ENCODE results near the gene TGM1.

TGM1 gene

GRCh38 chr14:24262821-24263733, at the start of gene TGM1:
Gene TGM1, minus strand, starts transcription at chr14:24263177. Its CDS starts 825 bp downstream, at chr14:24262352.
- no peak for DNase-seq

- DNase-seq = peak; percentile 35
Observed at GRCh38 chr14:24311837-24312615, 49.0 kb upstream of the TGM1 start.

GRCh38 chr14:24310646-24311604, 47.9 kb upstream of the TGM1 start, which contains the start of gene LTB4R:
Gene LTB4R, plus strand, starts transcription at chr14:24311502. Its CDS starts 4,150 bp downstream, at chr14:24315652.
- peak; percentile 79 for DNase-seq

GRCh38 chr14:24310265-24310645, 47.3 kb upstream of the TGM1 start:
- DNase-seq = no peak

GRCh38 chr14:24309538-24310264, 46.7 kb upstream of the TGM1 start, which contains the start of gene LTB4R2:
Gene LTB4R2, plus strand, starts transcription at chr14:24310140. Its CDS starts 525 bp downstream, at chr14:24310665.
- no peak for DNase-seq

- DNase-seq = no peak
Observed at GRCh38 chr14:24308342-24309124, 45.6 kb upstream of the TGM1 start.

- peak; percentile 74 for DNase-seq
Observed at GRCh38 chr14:24307575-24308341, 44.8 kb upstream of the TGM1 start, which contains the start of gene CIDEB. Gene CIDEB, minus strand, starts transcription at chr14:24307977. Its CDS starts 119 bp downstream, at chr14:24307858.

- DNase-seq = no peak
Observed at GRCh38 chr14:24307156-24307574, 44.2 kb upstream of the TGM1 start.

- no peak for DNase-seq
Observed at GRCh38 chr14:24304019-24304387, 41.0 kb upstream of the TGM1 start.

- DNase-seq = no peak
Observed at GRCh38 chr14:24300326-24300980, 37.5 kb upstream of the TGM1 start.

GRCh38 chr14:24299255-24300191, 36.5 kb upstream of the TGM1 start, which contains the start of the genes DHRS1 and NOP9:
Gene DHRS1, minus strand, starts transcription at chr14:24299780. Its CDS starts 674 bp downstream, at chr14:24299106.
Gene NOP9, plus strand, starts transcription at chr14:24299850. Its CDS starts 105 bp downstream, at chr14:24299955.
- peak; percentile 92 for DNase-seq

- no peak for DNase-seq
Observed at GRCh38 chr14:24298892-24299254, 35.9 kb upstream of the TGM1 start.

- DNase-seq = no peak
Observed at GRCh38 chr14:24297190-24297964, 34.4 kb upstream of the TGM1 start.

- peak; percentile 83 for DNase-seq
Observed at GRCh38 chr14:24296341-24297157, 33.6 kb upstream of the TGM1 start.

GRCh38 chr14:24293525-24293924, 30.5 kb upstream of the TGM1 start:
- DNase-seq = no peak

- DNase-seq = no peak
Observed at GRCh38 chr14:24292118-24292807, 29.3 kb upstream of the TGM1 start.
